ENCODE data around the gene HSPG2. TPM values are rescaled to one million over a fixed set of nuclear protein-coding genes. Genes with fewer than 3 reads are reported as not detected.

HSPG2 gene
- polyA plus RNA-seq, 1 donor from 2014 or later, result 0.79 TPM

GRCh38 chr1:21773585-21773984 is 163.5 kb downstream of the HSPG2 start:
- H3K9me3 ChIP-seq (ENCODE audit: low read length), result no peaks in the 10 kb centered on the region
- no peaks in the 10 kb centered on the region for H3K36me3 ChIP-seq (ENCODE audit: insufficient read depth, low read length)
- no peaks in the 10 kb centered on the region for H3K27me3 ChIP-seq (ENCODE audit: insufficient read depth, low read depth, low read length)
- H2AFZ ChIP-seq (ENCODE audit: low read depth, low read length), result no peak overlapping the region
- no peaks in the 10 kb centered on the region for H4K20me1 ChIP-seq (ENCODE audit: insufficient read depth)
- H3K4me2 ChIP-seq (ENCODE audit: low read length), result no peak overlapping the region
- H3K9ac ChIP-seq (ENCODE audit: low read length), result no peak overlapping the region
- TF ChIP-seq MXI1 (conservative IDR thresholded peaks at IDR 0.05; ENCODE audit: poor library complexity, severe bottlenecking) (no peak), REST (IDR thresholded peaks at IDR 0.05; ENCODE audit: borderline replicate concordance) (no peak), TAF1 (IDR thresholded peaks at IDR 0.05; ENCODE audit: low read depth) (no peak), CTCF (IDR thresholded peaks at IDR 0.05; ENCODE audit: poor library complexity, severe bottlenecking) (no peak), RAD21 (conservative IDR thresholded peaks at IDR 0.05) (no peak)
- H3K27ac ChIP-seq (ENCODE audit: low read length), result no peak overlapping the region
- H3K4me3 ChIP-seq (ENCODE audit: low read length), result no peak overlapping the region
- H3F3A ChIP-seq (ENCODE audit: insufficient read depth, low read length, poor library complexity, severe bottlenecking), result no peaks in the 10 kb centered on the region
- no peaks in the 10 kb centered on the region for H3K9me2 ChIP-seq (ENCODE audit: insufficient read depth, low read length)
- peaks cover 38% of the 10 kb centered on the region for H3K79me2 ChIP-seq (replicated peaks; ENCODE audit: insufficient read depth, low read length)

Other genes with a start within 250 kb of the HSPG2 start
- gene USP48, start 154.2 kb downstream of the HSPG2 start, polyA plus RNA-seq, result 57.5 and 67.2 TPM in 2 replicates
- not detected in 2 replicates for gene LDLRAD2, start 125.0 kb downstream of the HSPG2 start, polyA plus RNA-seq
- gene CELA3B, start 39.7 kb upstream of the HSPG2 start, polyA plus RNA-seq, result not detected in 2 replicates
- gene CELA3A, start 64.3 kb upstream of the HSPG2 start, polyA plus RNA-seq, result not detected in 2 replicates
- 805 and 913 TPM in 2 replicates for gene CDC42, start 115.4 kb upstream of the HSPG2 start, polyA plus RNA-seq
- 5.1 and 6.0 TPM in 2 replicates for gene WNT4, start 205.8 kb upstream of the HSPG2 start, polyA plus RNA-seq

Data from neural cell (in vitro differentiated cells).